WTC11 (cell line): ENCODE data around the gene TTR. TPM values are rescaled to one million over a fixed set of nuclear protein-coding genes. Genes with fewer than 3 reads are reported as not detected.

Experiments
- ATAC-seq: fragments of 200-7000 bp; cut with Tn5 transposase; 2 replicates; pipeline ENCODE4 v1.10.0; 2021; ENCODE audit warnings: mild to moderate bottlenecking, moderate library complexity
- Bru-seq: library from RNA; stranded (reverse); fragments of 400-500 nt; gene quantifications from one replicate; lab custom pipeline; 2021; lab: Mats Ljungman, UMichigan
- CTCF ChIA-PET: fragments of 300-600 bp; sonication (Branson Sonifier 250); formaldehyde crosslinking; loops from one replicate; lab custom pipeline; 2021; ENCODE audit warnings: antibody characterized with exemption; lab: Charles Lee
- POLR2A ChIA-PET: fragments of 350-600 bp; sonication (Branson Sonifier 250); formaldehyde crosslinking; loops from one replicate; lab custom pipeline; 2021; ENCODE audit warnings: antibody characterized with exemption; lab: Charles Lee
- DNase-seq: peaks from one replicate; pipeline ENCODE4 v3.0.0; 2021; ENCODE audit warnings: low spot score
- H3K27ac Mint-ChIP-seq: 2 replicates; pipeline ENCODE4 v1.8.0; 2021; ENCODE audit warnings: mixed read lengths
- H3K27me3 Mint-ChIP-seq: 2 replicates; pipeline ENCODE4 v1.8.0; 2021; ENCODE audit warnings: low read depth, mild to moderate bottlenecking, moderate library complexity, mixed read lengths
- H3K36me3 Mint-ChIP-seq: 2 replicates; pipeline ENCODE4 v1.8.0; 2021; ENCODE audit warnings: mixed read lengths
- H3K4me1 Mint-ChIP-seq: 2 replicates; pipeline ENCODE4 v1.8.0; 2022; ENCODE audit warnings: mixed read lengths
- H3K4me3 Mint-ChIP-seq: 2 replicates; pipeline ENCODE4 v1.8.0; 2021; ENCODE audit warnings: mild to moderate bottlenecking, moderate library complexity, mixed read lengths
- H3K9me3 Mint-ChIP-seq: 2 replicates; pipeline ENCODE4 v1.8.0; 2021; ENCODE audit warnings: mixed read lengths
- ARID4B ChIP-seq: sonication (generic); formaldehyde crosslinking; IDR thresholded peaks from 2 replicates; pipeline ENCODE4 v1.8.0; 2023; ENCODE audit warnings: missing genetic modification reagents, mild to moderate bottlenecking, borderline replicate concordance
- ATF1 ChIP-seq: sonication (generic); formaldehyde crosslinking; IDR thresholded peaks from 2 replicates; pipeline ENCODE4 v1.8.1; 2023; ENCODE audit warnings: mild to moderate bottlenecking, moderate library complexity, missing genetic modification reagents
- CREM ChIP-seq: sonication (generic); formaldehyde crosslinking; IDR thresholded peaks from 2 replicates; pipeline ENCODE4 v1.8.1; 2022; ENCODE audit warnings: mild to moderate bottlenecking, missing genetic modification reagents, moderate library complexity
- CTCF ChIP-seq: fragments of 200-600 bp; IDR thresholded peaks from 2 replicates; pipeline ENCODE4 v1.8.0; 2022; ENCODE audit warnings: antibody characterized with exemption
- ESRRA ChIP-seq: sonication (generic); formaldehyde crosslinking; IDR thresholded peaks from 2 replicates; pipeline ENCODE4 v1.8.1; 2022; ENCODE audit warnings: mild to moderate bottlenecking, missing genetic modification reagents, borderline replicate concordance
- FOXP4 ChIP-seq: sonication (generic); formaldehyde crosslinking; IDR thresholded peaks from 2 replicates; pipeline ENCODE4 v1.8.0; 2022; ENCODE audit warnings: mild to moderate bottlenecking, missing genetic modification reagents
- GRHL2 ChIP-seq: fragments of 250-450 bp; sonication (Bioruptor Pico); IDR thresholded peaks from 2 replicates; pipeline ENCODE4 v1.8.0; 2022; ENCODE audit warnings: mild to moderate bottlenecking, moderate library complexity; ENCODE audit not compliant: insufficient replicate concordance, severe bottlenecking
- IRF2 ChIP-seq: sonication (generic); formaldehyde crosslinking; IDR thresholded peaks from 2 replicates; pipeline ENCODE4 v1.8.0; 2022; ENCODE audit warnings: low read depth, missing genetic modification reagents, borderline replicate concordance
- JUN ChIP-seq: sonication (generic); formaldehyde crosslinking; IDR thresholded peaks from 2 replicates; pipeline ENCODE4 v1.8.0; 2023; ENCODE audit warnings: mild to moderate bottlenecking, missing genetic modification reagents
- NFYB ChIP-seq: sonication (generic); formaldehyde crosslinking; conservative IDR thresholded peaks from 2 replicates; pipeline ENCODE4 v1.8.0; 2022; ENCODE audit warnings: low read depth, missing genetic modification reagents
- NR1H2 ChIP-seq: sonication (generic); formaldehyde crosslinking; IDR thresholded peaks from 2 replicates; pipeline ENCODE4 v1.9.0; 2021; ENCODE audit warnings: mild to moderate bottlenecking, moderate library complexity, missing genetic modification reagents
- NR3C1 ChIP-seq: sonication (generic); formaldehyde crosslinking; conservative IDR thresholded peaks from 2 replicates; pipeline ENCODE4 v1.8.1; 2023; ENCODE audit warnings: low read depth, mild to moderate bottlenecking, missing genetic modification reagents
- USF2 ChIP-seq: sonication (generic); formaldehyde crosslinking; IDR thresholded peaks from 2 replicates; pipeline ENCODE4 v1.8.1; 2023; ENCODE audit warnings: mild to moderate bottlenecking, missing genetic modification reagents, moderate library complexity
- ZBTB21 ChIP-seq: sonication (generic); formaldehyde crosslinking; IDR thresholded peaks from 2 replicates; pipeline ENCODE4 v1.8.1; 2023; ENCODE audit warnings: mild to moderate bottlenecking, missing genetic modification reagents, borderline replicate concordance
- ZNF219 ChIP-seq: sonication (generic); formaldehyde crosslinking; IDR thresholded peaks from 2 replicates; pipeline ENCODE4 v1.8.0; 2023; ENCODE audit warnings: missing genetic modification reagents, mild to moderate bottlenecking, borderline replicate concordance
- ZNF281 ChIP-seq: sonication (generic); formaldehyde crosslinking; IDR thresholded peaks from 2 replicates; pipeline ENCODE4 v1.8.0; 2023; ENCODE audit warnings: mild to moderate bottlenecking, missing genetic modification reagents
- long read RNA-seq, 3 experiments: library from RNA in 1 of 3; library from capped mRNA in 1 of 3; library from polyadenylated mRNA in 1 of 3; unstranded in 2 of 3; stranded (forward) in 1 of 3; transcript quantifications; one replicate each; pipeline ENCODE4 v2.0.0, GENCODE V29; 2021
- total RNA-seq: library from RNA; stranded (reverse); gene quantifications from 3 replicates; pipeline ENCODE4 v1.2.3, GENCODE V29; 2021

TTR gene
- total RNA-seq = 1.0 to 1.7 TPM (median 1.3 TPM) in 3 replicates
- not detected for Bru-seq, nascent RNA
- long read RNA-seq, experiment 1 = 0 reads
- long read RNA-seq, experiment 2 = 0 reads
- long read RNA-seq, experiment 3 = 0 reads

GRCh38 chr18:31591628-31592027 is at the start of gene TTR:
Gene TTR, plus strand, starts transcription at chr18:31591877. Its CDS starts 26 bp downstream, at chr18:31591903.
- H3K4me3 Mint-ChIP-seq = no peak within 1 kb of the TSS
- H3K27me3 Mint-ChIP-seq = no peaks in the 10 kb centered on the region; the same call in 1 of the 2 replicates
- ATAC-seq (no peak), DNase-seq (no peak)
- 0 out of 2 replicates have a peak within 1 kb of the TSS, but pooled peaks have one; percentile 38 for H3K27ac Mint-ChIP-seq
- no peaks in the 10 kb centered on the region for H3K36me3 Mint-ChIP-seq
- POLR2A ChIA-PET = no interaction called here
- peaks cover 2% of the 10 kb centered on the region for H3K9me3 Mint-ChIP-seq
- H3K4me1 Mint-ChIP-seq = peaks cover 10% of the 10 kb centered on the region
- CTCF ChIA-PET = no interaction called here
- no peak for TF ChIP-seq NR1H2 (CRISPR knock-in tag)
- TF ChIP-seq ZBTB21 = no peak
- no peak for TF ChIP-seq GRHL2 (CRISPR knock-in tag)
- no peak for TF ChIP-seq ATF1 (CRISPR knock-in tag)
- TF ChIP-seq JUN (CRISPR knock-in tag) = no peak
- TF ChIP-seq FOXP4 (CRISPR knock-in tag) = no peak
- no peak for TF ChIP-seq USF2 (CRISPR knock-in tag)
- TF ChIP-seq ESRRA (CRISPR knock-in tag) = no peak
- no peak for TF ChIP-seq ARID4B (CRISPR knock-in tag)
- TF ChIP-seq CTCF = no peak
- TF ChIP-seq ZNF281 (CRISPR knock-in tag) = no peak
- TF ChIP-seq NR3C1 (CRISPR knock-in tag) = no peak
- TF ChIP-seq IRF2 (CRISPR knock-in tag) = no peak
- TF ChIP-seq ZNF219 = no peak
- TF ChIP-seq NFYB (CRISPR knock-in tag) = no peak
- no peak for TF ChIP-seq CREM (CRISPR knock-in tag)
